ENCODE measurements around the gene HDLBP. TPM values are rescaled to one million over a fixed set of nuclear protein-coding genes. Genes with fewer than 3 reads are reported as not detected.

The HDLBP gene
- total and polyA plus RNA-seq, 2 experiments from 2014 or later = 230 to 306 TPM

- no peak for TF ChIP-seq ZNF462 (CRISPR knock-in tag; IDR thresholded peaks at IDR 0.05)
- no peak for TF ChIP-seq POLR2AphosphoS5 (IDR thresholded peaks at IDR 0.05; ENCODE audit: low read depth)
- TF ChIP-seq CREB1 (CRISPR knock-in tag; IDR thresholded peaks at IDR 0.05; ENCODE audit: low read depth) = no peak
- TF ChIP-seq ZNF331 (CRISPR knock-in tag; IDR thresholded peaks at IDR 0.05; ENCODE audit: low read depth) = no peak
- no peak for TF ChIP-seq REST (IDR thresholded peaks at IDR 0.05; ENCODE audit: unreplicated experiment)
- TF ChIP-seq NANOG (IDR thresholded peaks at IDR 0.05; ENCODE audit: borderline replicate concordance) = no peak
- TF ChIP-seq, protein P1, sequence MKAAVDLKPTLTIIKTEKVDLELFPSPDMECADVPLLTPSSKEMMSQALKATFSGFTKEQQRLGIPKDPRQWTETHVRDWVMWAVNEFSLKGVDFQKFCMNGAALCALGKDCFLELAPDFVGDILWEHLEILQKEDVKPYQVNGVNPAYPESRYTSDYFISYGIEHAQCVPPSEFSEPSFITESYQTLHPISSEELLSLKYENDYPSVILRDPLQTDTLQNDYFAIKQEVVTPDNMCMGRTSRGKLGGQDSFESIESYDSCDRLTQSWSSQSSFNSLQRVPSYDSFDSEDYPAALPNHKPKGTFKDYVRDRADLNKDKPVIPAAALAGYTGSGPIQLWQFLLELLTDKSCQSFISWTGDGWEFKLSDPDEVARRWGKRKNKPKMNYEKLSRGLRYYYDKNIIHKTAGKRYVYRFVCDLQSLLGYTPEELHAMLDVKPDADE (IDR thresholded peaks at IDR 0.05) = no peak
- TF ChIP-seq ZNF114 (CRISPR knock-in tag; IDR thresholded peaks at IDR 0.05) = no peak
These were observed 129.5 kb downstream of the HDLBP start (continued) for GRCh38 chr2:241185961-241186360.
